ENCODE results near the gene SPDEF.

Gene SPDEF

DNA sequence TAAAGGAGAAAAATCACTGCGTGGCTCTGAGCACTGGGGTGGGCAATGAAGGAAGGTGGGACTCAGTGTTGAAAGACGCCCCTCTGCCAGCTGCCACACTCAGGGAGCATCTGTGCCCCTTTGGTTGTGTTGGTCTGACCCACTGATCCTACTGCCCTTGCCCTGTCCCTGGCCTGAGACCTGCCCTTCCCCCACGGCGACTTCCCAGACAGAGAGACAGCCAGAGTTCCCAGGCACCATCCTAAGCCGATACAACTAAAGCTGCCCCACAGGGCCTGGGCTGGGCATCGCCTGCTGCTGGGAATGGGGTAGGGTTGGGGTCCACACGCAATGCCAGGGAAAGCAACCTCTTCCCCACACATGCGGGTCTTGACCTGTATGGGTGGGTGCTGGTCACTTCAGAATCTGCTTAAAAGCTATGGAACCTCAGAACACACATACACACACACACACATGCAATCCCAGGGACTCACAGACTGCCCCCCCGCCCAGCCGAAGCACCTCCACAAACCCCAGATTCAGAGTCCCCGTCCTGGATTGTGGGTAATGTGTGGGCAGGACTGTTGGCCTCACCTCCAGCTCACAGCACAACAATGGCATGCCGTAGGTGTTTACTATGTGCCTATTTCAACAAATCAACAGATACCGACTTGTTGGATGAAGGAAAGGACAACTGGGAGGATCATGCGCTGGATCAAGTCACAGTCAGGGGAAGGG lies 10.9 kb upstream of the SPDEF start:
- Histone ChIP-seq H3K9ac (ENCODE audit: low read length) (no peak overlapping the region), H3K79me1 (replicated peaks; ENCODE audit: low read length, poor library complexity, severe bottlenecking) (no peaks in the 10 kb centered on the region), H2BK5ac (ENCODE audit: low read depth, low read length, poor library complexity, severe bottlenecking) (no peak overlapping the region), H3K4ac (ENCODE audit: low read depth in 1 of 2, low read length in 2 of 2) (no peak overlapping the region), H3K4me3 (ENCODE audit: insufficient read depth in 1 of 2, low read depth in 1 of 2, low read length in 2 of 2) (no peak overlapping the region), H3K4me2 (ENCODE audit: low read length, poor library complexity, severe bottlenecking) (no peak overlapping the region), H3K18ac (ENCODE audit: low read depth in 1 of 2, low read length in 2 of 2) (peak overlapping the region in 1 of 2 experiments; percentile 4), H2BK12ac (ENCODE audit: low read length in 2 of 2) (no peak overlapping the region), H3K9me3 (ENCODE audit: control insufficient read depth, low read length) (no peaks in the 10 kb centered on the region), H4K8ac (ENCODE audit: low read length) (no peak overlapping the region), H3K36me3 (ENCODE audit: control insufficient read depth in 1 of 2, insufficient read depth in 2 of 2, low read depth in 1 of 2, low read length in 2 of 2) (no peaks in the 10 kb centered on the region), H2AFZ (ENCODE audit: low read depth, low read length) (no peak overlapping the region), H4K91ac (ENCODE audit: low read length) (no peak overlapping the region), H2BK15ac (ENCODE audit: low read depth, poor library complexity, severe bottlenecking) (no peak overlapping the region), H3K27me3 (ENCODE audit: control insufficient read depth in 1 of 2, insufficient read depth in 1 of 2, low read length in 2 of 2) (peaks cover 16 to 58% of the 10 kb centered on the region in 2 experiments), H3K27ac (ENCODE audit: low read length, poor library complexity, severe bottlenecking) (no peak overlapping the region), H3K4me1 (ENCODE audit: control insufficient read depth, insufficient read depth, low read depth, low read length) (peaks cover 4% of the 10 kb centered on the region), H3K14ac (ENCODE audit: low read length in 2 of 2) (peak overlapping the region in 1 of 2 experiments; percentile 44), H2AK5ac (ENCODE audit: low read length, severe bottlenecking) (no peak overlapping the region), H3K23ac (ENCODE audit: low read length in 2 of 2) (no peak overlapping the region), H2BK120ac (ENCODE audit: low read depth, low read length) (no peak overlapping the region)
- no peak for DNase-seq
- 90% methylated on average over 11 of the region's 14 CpGs for WGBS

DNA sequence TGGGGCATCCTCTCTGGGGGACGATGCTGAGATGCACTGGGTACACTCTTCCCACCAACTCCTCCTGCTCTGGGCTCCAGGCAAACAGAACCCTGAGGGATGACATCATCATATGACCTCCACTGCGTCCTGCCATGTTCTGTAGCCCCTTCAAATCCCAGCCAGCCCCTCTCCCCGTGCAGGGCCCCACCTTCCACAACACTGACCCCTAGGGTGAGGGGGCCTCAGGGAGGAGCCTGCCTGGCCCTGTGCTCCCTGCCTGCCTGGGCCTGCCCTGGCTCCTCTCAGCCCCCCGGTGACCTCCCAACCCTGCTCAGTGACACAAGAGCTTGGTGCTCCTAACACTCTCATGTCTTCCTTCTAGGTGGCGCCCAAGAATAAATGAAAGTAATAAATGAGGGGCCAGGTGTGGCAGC lies 9.6 kb upstream of the SPDEF start:
- no peak overlapping the region for H2BK15ac ChIP-seq (ENCODE audit: low read depth, poor library complexity, severe bottlenecking)
- H3K79me1 ChIP-seq (replicated peaks; ENCODE audit: low read length, poor library complexity, severe bottlenecking) = no peaks in the 10 kb centered on the region
- H3K36me3 ChIP-seq (ENCODE audit: control insufficient read depth in 1 of 2, insufficient read depth in 2 of 2, low read depth in 1 of 2, low read length in 2 of 2) = no peaks in the 10 kb centered on the region
- H2BK5ac ChIP-seq (ENCODE audit: low read depth, low read length, poor library complexity, severe bottlenecking) = no peak overlapping the region
- H2AK5ac ChIP-seq (ENCODE audit: low read length, severe bottlenecking) = no peak overlapping the region
- H3K4me3 ChIP-seq (ENCODE audit: insufficient read depth in 1 of 2, low read depth in 1 of 2, low read length in 2 of 2) = no peak overlapping the region
- no peak overlapping the region for H4K91ac ChIP-seq (ENCODE audit: low read length)
- 80% methylated on average over 3 of the region's 5 CpGs for WGBS
- H3K27me3 ChIP-seq (ENCODE audit: control insufficient read depth in 1 of 2, insufficient read depth in 1 of 2, low read length in 2 of 2) = peaks cover 16 to 51% of the 10 kb centered on the region in 2 experiments
- H3K9me3 ChIP-seq (ENCODE audit: control insufficient read depth, low read length) = no peaks in the 10 kb centered on the region
- peak overlapping the region in 1 of 2 experiments; percentile 1 for H3K23ac ChIP-seq (ENCODE audit: low read length in 2 of 2)
- no peak overlapping the region for H3K4me2 ChIP-seq (ENCODE audit: low read length, poor library complexity, severe bottlenecking)
- peaks cover 11% of the 10 kb centered on the region for H3K4me1 ChIP-seq (ENCODE audit: control insufficient read depth, insufficient read depth, low read depth, low read length)
- H2BK12ac ChIP-seq (ENCODE audit: low read length in 2 of 2) = no peak overlapping the region
- H4K8ac ChIP-seq (ENCODE audit: low read length) = no peak overlapping the region
- no peak overlapping the region for H3K18ac ChIP-seq (ENCODE audit: low read depth in 1 of 2, low read length in 2 of 2)
- H3K4ac ChIP-seq (ENCODE audit: low read depth in 1 of 2, low read length in 2 of 2) = no peak overlapping the region
- no peak overlapping the region for H3K9ac ChIP-seq (ENCODE audit: low read length)
- peak overlapping the region in 1 of 2 experiments; percentile 56 for H3K14ac ChIP-seq (ENCODE audit: low read length in 2 of 2)
- no peak overlapping the region for H2AFZ ChIP-seq (ENCODE audit: low read depth, low read length)
- no peak overlapping the region for H2BK120ac ChIP-seq (ENCODE audit: low read depth, low read length)
- no peak overlapping the region for H3K27ac ChIP-seq (ENCODE audit: low read length, poor library complexity, severe bottlenecking)
- no peak for DNase-seq

DNA sequence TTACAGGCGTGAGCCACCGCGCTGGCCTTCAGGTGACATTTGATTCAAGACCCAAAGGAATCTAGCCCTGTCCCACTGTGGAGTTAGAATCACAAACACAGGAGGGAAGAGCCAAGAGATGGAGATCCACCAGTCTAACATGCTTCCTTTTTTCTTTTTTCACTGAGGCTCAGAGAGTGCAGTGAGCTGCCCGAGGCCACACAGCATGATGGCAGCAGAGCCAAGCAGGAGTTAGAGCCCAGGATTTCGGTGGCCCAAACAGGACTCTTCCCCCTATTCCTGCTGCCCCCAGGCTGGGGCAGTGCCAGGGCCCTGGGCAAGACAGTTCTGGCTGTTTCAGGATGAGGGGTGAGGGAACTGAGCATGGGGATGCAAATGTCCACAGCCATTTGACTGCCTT lies 8.1 kb upstream of the SPDEF start:
- Histone ChIP-seq H4K91ac (ENCODE audit: low read length) (no peak overlapping the region), H2AK5ac (ENCODE audit: low read length, severe bottlenecking) (no peak overlapping the region), H2BK15ac (ENCODE audit: low read depth, poor library complexity, severe bottlenecking) (no peak overlapping the region), H3K79me1 (replicated peaks; ENCODE audit: low read length, poor library complexity, severe bottlenecking) (no peaks in the 10 kb centered on the region), H2BK12ac (ENCODE audit: low read length in 2 of 2) (no peak overlapping the region), H4K8ac (ENCODE audit: low read length) (no peak overlapping the region), H2AFZ (ENCODE audit: low read depth, low read length) (no peak overlapping the region), H2BK5ac (ENCODE audit: low read depth, low read length, poor library complexity, severe bottlenecking) (no peak overlapping the region), H3K27me3 (ENCODE audit: control insufficient read depth in 1 of 2, insufficient read depth in 1 of 2, low read length in 2 of 2) (peaks cover 16 to 41% of the 10 kb centered on the region in 2 experiments), H3K4ac (ENCODE audit: low read depth in 1 of 2, low read length in 2 of 2) (no peak overlapping the region), H3K36me3 (ENCODE audit: control insufficient read depth in 1 of 2, insufficient read depth in 2 of 2, low read depth in 1 of 2, low read length in 2 of 2) (no peaks in the 10 kb centered on the region), H3K18ac (ENCODE audit: low read depth in 1 of 2, low read length in 2 of 2) (no peak overlapping the region), H3K9me3 (ENCODE audit: control insufficient read depth, low read length) (no peaks in the 10 kb centered on the region), H2BK120ac (ENCODE audit: low read depth, low read length) (no peak overlapping the region), H3K4me3 (ENCODE audit: insufficient read depth in 1 of 2, low read depth in 1 of 2, low read length in 2 of 2) (no peak overlapping the region), H3K27ac (ENCODE audit: low read length, poor library complexity, severe bottlenecking) (no peak overlapping the region), H3K4me1 (ENCODE audit: control insufficient read depth, insufficient read depth, low read depth, low read length) (peaks cover 15% of the 10 kb centered on the region), H3K14ac (ENCODE audit: low read length in 2 of 2) (no peak overlapping the region), H3K23ac (ENCODE audit: low read length in 2 of 2) (no peak overlapping the region), H3K4me2 (ENCODE audit: low read length, poor library complexity, severe bottlenecking) (no peak overlapping the region), H3K9ac (ENCODE audit: low read length) (no peak overlapping the region)
- no peak for DNase-seq
- 99% methylated on average over 5 of the region's 5 CpGs for WGBS

DNA sequence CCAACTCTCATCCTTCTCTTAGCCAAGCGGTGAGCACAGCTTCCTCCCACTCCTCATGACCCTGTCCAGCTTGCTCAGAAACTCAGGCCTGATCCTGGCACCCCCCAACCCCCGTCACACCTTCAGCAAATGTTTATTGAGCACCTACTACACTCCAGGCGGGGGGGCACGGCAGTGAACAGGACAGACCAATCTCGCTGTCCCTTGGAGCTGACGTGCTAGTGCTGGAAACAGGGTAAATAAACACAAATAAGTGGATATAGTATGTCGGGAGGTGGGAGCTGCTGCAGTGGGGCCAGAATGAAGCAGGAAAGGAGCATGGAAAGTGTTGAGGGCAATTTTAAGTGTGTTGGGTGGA lies 7.4 kb upstream of the SPDEF start:
- H3K4ac ChIP-seq (ENCODE audit: low read depth in 1 of 2, low read length in 2 of 2) = no peak overlapping the region
- no peak overlapping the region for H4K91ac ChIP-seq (ENCODE audit: low read length)
- H2BK12ac ChIP-seq (ENCODE audit: low read length in 2 of 2) = no peak overlapping the region
- no peaks in the 10 kb centered on the region for H3K36me3 ChIP-seq (ENCODE audit: control insufficient read depth in 1 of 2, insufficient read depth in 2 of 2, low read depth in 1 of 2, low read length in 2 of 2)
- no peak overlapping the region for H2BK120ac ChIP-seq (ENCODE audit: low read depth, low read length)
- no peak overlapping the region for H3K4me3 ChIP-seq (ENCODE audit: insufficient read depth in 1 of 2, low read depth in 1 of 2, low read length in 2 of 2)
- DNase-seq = no peak
- no peak overlapping the region for H2AK5ac ChIP-seq (ENCODE audit: low read length, severe bottlenecking)
- no peak overlapping the region for H3K9ac ChIP-seq (ENCODE audit: low read length)
- H3K23ac ChIP-seq (ENCODE audit: low read length in 2 of 2) = no peak overlapping the region
- no peak overlapping the region for H3K14ac ChIP-seq (ENCODE audit: low read length in 2 of 2)
- H2BK15ac ChIP-seq (ENCODE audit: low read depth, poor library complexity, severe bottlenecking) = no peak overlapping the region
- no peak overlapping the region for H4K8ac ChIP-seq (ENCODE audit: low read length)
- WGBS = 54% methylated on average over 7 of the region's 7 CpGs
- H3K27me3 ChIP-seq (ENCODE audit: control insufficient read depth in 1 of 2, insufficient read depth in 1 of 2, low read length in 2 of 2) = peaks cover 10 to 34% of the 10 kb centered on the region in 2 experiments
- no peaks in the 10 kb centered on the region for H3K79me1 ChIP-seq (replicated peaks; ENCODE audit: low read length, poor library complexity, severe bottlenecking)
- H3K4me2 ChIP-seq (ENCODE audit: low read length, poor library complexity, severe bottlenecking) = no peak overlapping the region
- no peak overlapping the region for H3K27ac ChIP-seq (ENCODE audit: low read length, poor library complexity, severe bottlenecking)
- H3K9me3 ChIP-seq (ENCODE audit: control insufficient read depth, low read length) = peaks cover 3% of the 10 kb centered on the region
- peaks cover 15% of the 10 kb centered on the region for H3K4me1 ChIP-seq (ENCODE audit: control insufficient read depth, insufficient read depth, low read depth, low read length)
- H2AFZ ChIP-seq (ENCODE audit: low read depth, low read length) = no peak overlapping the region
- H3K18ac ChIP-seq (ENCODE audit: low read depth in 1 of 2, low read length in 2 of 2) = no peak overlapping the region
- H2BK5ac ChIP-seq (ENCODE audit: low read depth, low read length, poor library complexity, severe bottlenecking) = no peak overlapping the region
